ENCODE measurements around the gene COCH.
"Not testable (repeated sequence)": the region's sequence is repeated elsewhere in the genome, so short reads cannot be mapped to it uniquely, and the experiment has no call there.

The COCH gene

GRCh38 chr14:30933937-30934336, 59.6 kb downstream of the COCH start:
- H3K27me3 Mint-ChIP-seq; H3K9me3 Mint-ChIP-seq (ENCODE audit: low read depth); H3K36me3 Mint-ChIP-seq; H3K4me1 Mint-ChIP-seq (ENCODE audit: low read depth); H3K4me3 Mint-ChIP-seq; H3K27ac Mint-ChIP-seq: not testable (repeated sequence)

- Mint-ChIP-seq H3K9me3 (ENCODE audit: low read depth) (no peaks in the 10 kb centered on the region), H3K27me3 (no peaks in the 10 kb centered on the region), H3K27ac (no peak overlapping the region), H3K36me3 (peaks cover 6% of the 10 kb centered on the region), H3K4me3 (no peak overlapping the region), H3K4me1 (ENCODE audit: low read depth) (peaks cover 3% of the 10 kb centered on the region)
Measured at GRCh38 chr14:30935445-30935844, 61.1 kb downstream of the COCH start.

GRCh38 chr14:30938617-30939016, 64.3 kb downstream of the COCH start:
- Mint-ChIP-seq H3K4me3 (no peak overlapping the region), H3K27me3 (no peaks in the 10 kb centered on the region), H3K4me1 (ENCODE audit: low read depth) (peaks cover 1% of the 10 kb centered on the region), H3K36me3 (peaks cover 6% of the 10 kb centered on the region), H3K9me3 (ENCODE audit: low read depth) (no peaks in the 10 kb centered on the region), H3K27ac (no peak overlapping the region)
